HUES64 (cell line): Measurements from ENCODE around the gene JMY.
"Not testable (repeated sequence)": the region's sequence is repeated elsewhere in the genome, so short reads cannot be mapped to it uniquely, and the experiment has no call there.

ENCODE experiments used
- H3K27ac ChIP-seq: 2 replicates; pipeline ENCODE4 v1.7.0; 2013; ENCODE audit warnings: low read depth, low read length, inconsistent platforms
- H3K27me3 ChIP-seq: 2 replicates; pipeline ENCODE4 v1.6.1; 2013; ENCODE audit warnings: mild to moderate bottlenecking, low read length; ENCODE audit not compliant: insufficient read depth
- H3K36me3 ChIP-seq: 2 replicates; pipeline ENCODE4 v1.6.1; 2013; ENCODE audit warnings: mild to moderate bottlenecking, low read length; ENCODE audit not compliant: insufficient read depth
- H3K4me1 ChIP-seq: 2 replicates; pipeline ENCODE4 v1.6.1; 2013; ENCODE audit warnings: mild to moderate bottlenecking, low read length, moderate library complexity; ENCODE audit not compliant: insufficient read depth
- H3K4me3 ChIP-seq: 2 replicates; pipeline ENCODE4 v1.5.1; 2013; ENCODE audit warnings: mild to moderate bottlenecking, low read length, moderate library complexity
- H3K9ac ChIP-seq: 2 replicates; pipeline ENCODE4 v1.6.1; 2013; ENCODE audit warnings: mild to moderate bottlenecking, low read depth, low read length
- H3K9me3 ChIP-seq: 2 replicates; pipeline ENCODE4 v1.6.1; 2013; ENCODE audit warnings: low read depth, low read length; ENCODE audit not compliant: insufficient read depth
- WGBS: fragments of 150-250, 120-280 bp; methylation state at CpG from one replicate; pipeline ENCODE4 v1.1.7; 2013; ENCODE audit warnings: missing lambda C conversion rate; 5-methylcytosine and 5-hydroxymethylcytosine counted together

Gene JMY

DNA sequence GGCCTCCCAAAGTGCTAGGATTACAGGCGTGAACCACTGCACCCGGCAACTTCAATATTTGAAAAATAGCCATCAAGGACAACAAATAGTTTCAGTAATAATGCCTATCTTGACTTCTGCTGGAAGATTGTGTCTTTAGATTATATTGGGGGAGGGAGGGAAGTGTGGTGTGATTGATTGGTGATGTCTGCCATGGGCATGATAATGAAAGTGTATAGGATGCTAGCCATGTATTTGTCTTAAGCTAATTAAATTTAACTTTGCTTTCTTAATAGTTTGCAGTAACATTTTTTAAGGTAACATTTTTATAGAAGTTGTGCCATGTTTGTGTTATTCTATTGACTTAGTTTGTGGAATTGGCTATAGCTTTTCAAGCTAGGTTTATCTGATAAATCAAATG, 4.6 kb downstream of the JMY start:
- no peak overlapping the region for H3K4me3 ChIP-seq
- H3K27ac ChIP-seq = no peak overlapping the region
- H3K9ac ChIP-seq = no peak overlapping the region
- peaks cover 14% of the 10 kb centered on the region for H3K27me3 ChIP-seq
- H3K9me3 ChIP-seq = no peaks in the 10 kb centered on the region
- H3K36me3 ChIP-seq = no peaks in the 10 kb centered on the region
- WGBS = 94% methylated on average over 2 of the region's 2 CpGs
- H3K4me1 ChIP-seq = peaks cover 21% of the 10 kb centered on the region; the same call in 1 of the 2 replicates

- H3K9ac ChIP-seq = no peak overlapping the region
- H3K36me3 ChIP-seq = no peaks in the 10 kb centered on the region
- 84% methylated on average over 4 of the region's 4 CpGs for WGBS
- peaks cover 14% of the 10 kb centered on the region for H3K27me3 ChIP-seq
- no peak overlapping the region for H3K27ac ChIP-seq
- peaks cover 21% of the 10 kb centered on the region; the same call in 1 of the 2 replicates for H3K4me1 ChIP-seq
- H3K9me3 ChIP-seq = no peaks in the 10 kb centered on the region
- no peak overlapping the region for H3K4me3 ChIP-seq
Measured at GRCh38 chr5:79241535-79241979, 5.6 kb downstream of the JMY start.

GRCh38 chr5:79242242-79243039, 6.5 kb downstream of the JMY start:
- H3K27ac ChIP-seq = no peak overlapping the region; the same call in 1 of the 2 replicates
- peaks cover 21% of the 10 kb centered on the region; the same call in 1 of the 2 replicates for H3K4me1 ChIP-seq
- 83% methylated on average over 5 of the region's 5 CpGs for WGBS
- H3K9me3 ChIP-seq = no peaks in the 10 kb centered on the region
- H3K4me3 ChIP-seq = no peak overlapping the region
- no peak overlapping the region for H3K9ac ChIP-seq
- no peaks in the 10 kb centered on the region for H3K36me3 ChIP-seq
- peaks cover 11% of the 10 kb centered on the region; the same call in 1 of the 2 replicates for H3K27me3 ChIP-seq

DNA sequence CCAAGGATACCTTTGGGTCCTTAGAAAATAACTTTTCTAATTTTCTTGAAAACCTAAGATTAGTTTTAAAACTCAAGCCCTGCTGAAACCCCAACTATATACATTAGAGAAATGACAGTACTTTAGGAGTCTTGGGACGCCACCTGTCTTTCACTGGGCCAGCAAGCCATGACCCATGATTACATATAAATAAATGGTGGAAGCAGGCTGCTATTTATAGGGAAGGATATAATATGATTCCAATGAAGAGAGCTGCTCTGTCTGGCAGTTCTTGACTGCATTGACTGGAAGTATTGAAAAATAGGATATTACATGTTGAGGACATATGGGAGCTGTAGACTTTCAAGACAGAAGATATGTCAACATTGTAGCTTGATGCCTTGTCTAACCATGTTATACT, 7.3 kb downstream of the JMY start:
- Histone ChIP-seq H3K4me1 (peaks cover 21% of the 10 kb centered on the region; the same call in 1 of the 2 replicates), H3K9me3 (no peaks in the 10 kb centered on the region), H3K36me3 (no peaks in the 10 kb centered on the region), H3K27me3 (peaks cover 3% of the 10 kb centered on the region; the same call in 1 of the 2 replicates), H3K27ac (no peak overlapping the region), H3K9ac (no peak overlapping the region), H3K4me3 (no peak overlapping the region)
- 100% methylated on average over 1 of the region's 1 CpG for WGBS

GRCh38 chr5:79254067-79254466, 18.1 kb downstream of the JMY start:
- H3K27me3 ChIP-seq, H3K27ac ChIP-seq, H3K36me3 ChIP-seq, H3K9ac ChIP-seq, H3K4me3 ChIP-seq, H3K9me3 ChIP-seq: not testable (repeated sequence)
- WGBS = 77% methylated on average over 8 of the region's 8 CpGs
- peaks cover 22% of the 10 kb centered on the region; the same call in 1 of the 2 replicates for H3K4me1 ChIP-seq

DNA sequence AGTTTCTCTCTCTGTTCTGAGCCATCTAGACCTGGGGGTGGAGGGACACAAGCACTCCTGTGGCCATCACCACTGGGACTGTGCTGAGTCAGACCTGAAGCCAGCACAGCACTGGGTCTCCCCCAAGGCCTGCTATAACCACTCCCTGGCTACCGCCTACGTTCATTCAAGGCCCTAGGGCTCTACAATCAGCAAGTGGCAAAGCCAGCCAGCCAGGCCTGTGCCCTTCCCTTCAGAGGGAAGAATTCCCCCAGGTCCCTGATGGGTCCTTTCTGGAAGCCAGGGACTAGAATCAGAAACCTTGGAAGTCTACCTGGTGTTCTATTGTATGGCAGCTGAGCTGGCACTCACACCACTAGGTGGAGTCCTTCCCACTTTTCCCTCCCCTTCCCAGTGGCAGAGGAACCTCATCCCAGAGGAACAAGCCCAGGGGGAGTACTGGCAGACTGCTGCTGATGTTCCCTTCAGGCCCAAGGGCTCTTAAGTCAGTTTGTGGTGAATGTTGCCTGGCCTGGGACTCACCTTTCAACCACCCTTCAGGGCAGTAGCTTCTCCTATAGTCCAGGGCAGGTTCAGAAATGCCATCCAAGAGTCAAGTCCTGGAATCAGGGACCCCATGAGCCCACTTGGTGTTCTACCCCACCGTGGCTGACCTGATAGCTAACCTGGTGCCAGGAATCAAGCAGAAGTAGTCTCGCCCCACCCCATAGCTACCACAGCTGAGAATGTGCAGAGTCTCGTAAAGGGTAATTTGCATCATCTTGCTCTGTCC, 20.0 kb downstream of the JMY start:
- Histone ChIP-seq H3K9me3 (no peaks in the 10 kb centered on the region), H3K27ac (peak overlapping the region; percentile 19; the same call in 1 of the 2 replicates), H3K27me3 (no peaks in the 10 kb centered on the region), H3K9ac (no peak overlapping the region), H3K36me3 (no peaks in the 10 kb centered on the region), H3K4me3 (no peak overlapping the region), H3K4me1 (peaks cover 25% of the 10 kb centered on the region; the same call in 1 of the 2 replicates)
- 80% methylated on average over 5 of the region's 5 CpGs for WGBS

DNA sequence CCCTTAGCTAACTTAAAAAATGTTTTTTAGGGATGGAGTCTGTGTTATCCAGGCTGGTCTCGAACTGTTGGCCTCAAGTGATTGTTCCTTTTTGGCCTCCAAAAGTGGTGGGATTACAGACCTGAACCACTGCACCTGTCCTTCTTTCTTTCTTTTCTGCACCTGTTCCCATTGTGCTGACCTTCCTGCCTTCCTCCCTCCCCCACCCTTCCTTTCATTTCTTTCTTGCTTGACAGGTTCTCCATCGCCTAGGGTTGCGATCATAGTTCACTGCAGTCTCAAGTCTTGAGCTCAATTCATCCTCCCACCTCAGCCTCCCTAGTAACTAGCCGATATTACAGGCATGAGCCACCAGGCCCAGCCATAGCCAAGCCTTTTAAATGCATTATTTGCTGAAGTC, 20.6 kb downstream of the JMY start:
- H3K27me3 ChIP-seq = no peaks in the 10 kb centered on the region
- no peaks in the 10 kb centered on the region for H3K9me3 ChIP-seq
- H3K4me1 ChIP-seq = peaks cover 31% of the 10 kb centered on the region; the same call in 1 of the 2 replicates
- H3K9ac ChIP-seq = no peak overlapping the region
- WGBS = 91% methylated on average over 4 of the region's 4 CpGs
- no peak overlapping the region for H3K27ac ChIP-seq
- no peaks in the 10 kb centered on the region for H3K36me3 ChIP-seq
- H3K4me3 ChIP-seq = no peak overlapping the region

- no peak overlapping the region for H3K27ac ChIP-seq
- no peak overlapping the region for H3K9ac ChIP-seq
- no peaks in the 10 kb centered on the region for H3K27me3 ChIP-seq
- no peak overlapping the region for H3K4me3 ChIP-seq
- H3K36me3 ChIP-seq = no peaks in the 10 kb centered on the region
- 95% methylated on average over 6 of the region's 6 CpGs for WGBS
- no peaks in the 10 kb centered on the region for H3K9me3 ChIP-seq
- peaks cover 38% of the 10 kb centered on the region for H3K4me1 ChIP-seq
Measured at GRCh38 chr5:79257314-79257713, 21.4 kb downstream of the JMY start.

DNA sequence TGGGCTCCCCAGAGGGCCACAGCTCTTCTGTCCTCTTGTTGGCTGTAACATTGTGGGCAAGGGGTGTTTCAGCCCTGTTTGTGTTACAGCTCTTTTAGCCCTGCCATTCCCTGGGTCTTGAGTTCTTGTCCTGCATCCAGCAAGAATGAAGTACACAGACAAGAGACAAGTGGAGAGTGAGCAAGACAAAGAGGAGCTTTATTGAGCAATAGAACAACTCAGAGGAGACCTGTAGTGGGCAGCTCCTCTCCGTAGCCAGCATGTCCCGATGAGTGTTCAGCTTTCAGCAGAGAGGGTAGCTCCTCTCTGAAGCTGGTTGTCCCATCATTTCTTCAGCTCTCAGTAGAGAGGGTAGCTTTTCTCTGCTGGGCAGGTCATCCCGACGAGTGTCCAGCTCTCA, 22.9 kb downstream of the JMY start:
- Histone ChIP-seq H3K9me3 (no peaks in the 10 kb centered on the region), H3K27ac (no peak overlapping the region), H3K27me3 (no peaks in the 10 kb centered on the region), H3K4me1 (peaks cover 50% of the 10 kb centered on the region), H3K4me3 (no peak overlapping the region), H3K36me3 (no peaks in the 10 kb centered on the region), H3K9ac (no peak overlapping the region)
- WGBS = 92% methylated on average over 4 of the region's 4 CpGs

DNA sequence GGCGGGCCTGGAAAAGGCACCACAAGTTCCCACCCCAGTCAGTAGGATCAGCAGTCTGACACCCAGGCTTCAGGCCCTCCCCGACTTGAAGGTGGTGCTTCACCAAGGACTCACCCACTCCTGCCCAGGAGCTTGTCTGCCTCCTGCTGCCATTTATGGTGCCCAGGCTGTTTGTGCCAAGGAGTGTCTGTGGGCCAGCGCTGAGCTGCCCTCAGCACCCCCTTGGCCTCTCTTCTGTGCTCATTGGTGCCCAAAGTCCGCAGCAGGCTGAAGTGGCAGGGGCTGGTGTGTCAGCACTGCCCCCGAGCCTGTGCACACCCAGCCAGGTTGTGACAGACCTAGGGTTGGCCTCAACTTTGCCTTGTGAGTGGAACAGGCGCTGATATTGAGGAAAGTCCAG, 23.5 kb downstream of the JMY start:
- H3K9me3 ChIP-seq = no peaks in the 10 kb centered on the region
- H3K9ac ChIP-seq = no peak overlapping the region
- H3K36me3 ChIP-seq = no peaks in the 10 kb centered on the region
- WGBS = 94% methylated on average over 6 of the region's 6 CpGs
- H3K4me3 ChIP-seq = no peak overlapping the region
- H3K4me1 ChIP-seq = peaks cover 44% of the 10 kb centered on the region
- H3K27me3 ChIP-seq = no peaks in the 10 kb centered on the region
- H3K27ac ChIP-seq = no peak overlapping the region

DNA sequence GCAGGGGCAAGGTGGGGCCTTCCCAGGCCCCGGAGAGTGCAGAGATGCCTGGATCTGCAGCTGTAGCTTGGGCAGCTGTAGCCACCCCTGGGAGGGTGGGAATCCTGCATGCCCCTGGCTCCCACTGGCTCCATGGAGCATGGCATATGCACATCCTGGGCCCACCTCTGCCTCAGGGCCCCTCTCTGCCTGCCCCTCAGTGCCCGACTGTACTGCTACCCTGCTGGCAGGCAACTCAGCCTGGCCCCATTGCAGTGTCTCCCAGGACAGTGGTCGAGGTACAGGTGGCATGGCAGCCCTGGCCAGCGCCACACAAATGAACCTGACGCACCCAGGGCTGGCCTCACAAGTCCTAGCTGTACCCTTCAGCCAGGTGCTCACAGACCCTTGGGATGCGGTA, 23.9 kb downstream of the JMY start:
- H3K9ac ChIP-seq = no peak overlapping the region
- no peak overlapping the region for H3K27ac ChIP-seq
- no peaks in the 10 kb centered on the region for H3K27me3 ChIP-seq
- H3K9me3 ChIP-seq = no peaks in the 10 kb centered on the region
- H3K4me1 ChIP-seq = peaks cover 40% of the 10 kb centered on the region
- H3K4me3 ChIP-seq = no peak overlapping the region
- no peaks in the 10 kb centered on the region for H3K36me3 ChIP-seq
- WGBS = 95% methylated on average over 6 of the region's 6 CpGs
